GM18868 (cell line): ENCODE results near the gene RNF212.

ENCODE experiments used
- ATAC-seq: cut with Tn5 transposase; IDR thresholded peaks from one replicate; pipeline ENCODE4 v1.9.1; 2021; ENCODE audit warnings: mild to moderate bottlenecking, moderate library complexity; ENCODE audit not compliant: unreplicated experiment

Gene RNF212

GRCh38 chr4:1090465-1091440 lies 22.6 kb downstream of the RNF212 start:
- ATAC-seq: no peak

DNA sequence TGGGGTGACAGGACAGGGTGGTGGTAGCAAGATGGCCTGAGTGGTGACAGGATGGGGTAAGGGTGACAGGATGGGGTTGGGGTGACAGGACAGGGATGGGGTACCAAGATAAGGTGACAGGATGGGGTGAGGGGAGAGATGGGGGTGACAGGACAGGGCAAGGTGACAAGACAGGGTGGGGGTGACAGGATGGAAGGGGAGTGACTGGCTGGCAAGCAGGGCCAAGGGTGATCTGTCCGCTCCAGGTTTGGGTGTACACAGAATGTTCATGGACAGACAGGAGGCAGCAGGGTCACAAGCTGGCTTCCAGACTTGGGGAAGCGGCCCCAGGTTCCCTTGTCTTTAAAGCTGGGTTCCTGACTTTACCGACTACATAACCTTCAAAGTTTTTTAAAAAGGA lies 23.3 kb downstream of the RNF212 start:
- ATAC-seq: no peak

DNA sequence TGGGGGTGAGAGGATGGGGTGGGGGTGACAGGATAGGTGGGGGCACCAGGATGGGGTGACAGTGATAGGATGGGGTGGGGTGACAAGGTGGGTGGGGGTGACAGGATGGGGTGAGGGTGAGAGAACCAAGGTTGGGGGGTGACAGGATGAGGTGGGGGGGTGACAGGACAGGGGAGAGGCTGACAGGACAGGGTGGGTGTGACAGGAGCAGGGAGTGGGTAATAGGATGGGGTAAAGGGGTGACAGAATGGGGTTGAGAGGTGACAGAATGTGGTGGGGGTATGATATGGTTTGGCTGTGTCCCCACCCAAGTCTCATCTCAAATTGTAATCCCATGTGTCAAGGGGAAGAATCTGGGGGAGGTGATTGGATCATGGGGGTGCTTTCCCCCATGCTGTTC lies 26.0 kb downstream of the RNF212 start:
- ATAC-seq: no peak

GRCh38 chr4:1086011-1086410 lies 27.4 kb downstream of the RNF212 start:
- ATAC-seq: no peak

GRCh38 chr4:1085404-1085799 lies 28.0 kb downstream of the RNF212 start:
- ATAC-seq: no peak

DNA sequence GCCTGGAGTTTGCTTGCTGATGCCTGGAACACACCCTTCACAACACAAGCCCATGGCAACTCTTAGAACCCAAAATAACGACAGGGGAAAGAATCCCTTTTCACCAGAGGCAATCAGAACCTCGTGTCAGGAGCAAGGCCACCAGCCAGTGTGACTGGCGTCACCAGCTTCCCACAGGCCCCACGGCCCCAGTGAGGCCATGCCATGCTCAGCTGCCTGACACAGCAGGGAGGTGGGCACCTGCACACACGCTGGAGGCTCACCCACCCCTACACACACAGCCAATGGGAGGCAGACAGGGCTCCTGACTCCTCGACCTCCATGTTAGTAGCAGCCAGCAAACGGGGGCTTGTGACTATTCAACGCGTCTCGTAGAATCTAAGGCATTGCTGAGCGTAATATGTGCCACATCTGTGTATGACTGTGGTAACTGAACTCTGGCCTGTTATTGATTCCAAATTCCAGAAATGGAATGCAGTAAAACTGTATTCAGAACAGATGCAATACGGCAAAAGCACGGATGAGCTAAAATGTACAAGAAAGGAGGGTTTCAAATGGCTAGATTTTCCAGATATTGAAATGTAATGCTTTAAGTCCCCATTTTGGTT lies 28.5 kb downstream of the RNF212 start:
- no peak for ATAC-seq

- ATAC-seq: no peak
These were observed 29.0 kb downstream of the RNF212 start for GRCh38 chr4:1084394-1084793.

GRCh38 chr4:1082215-1083182 lies 30.9 kb downstream of the RNF212 start:
- ATAC-seq: no peak

GRCh38 chr4:1081689-1082040 lies 31.7 kb downstream of the RNF212 start:
- ATAC-seq: no peak

DNA sequence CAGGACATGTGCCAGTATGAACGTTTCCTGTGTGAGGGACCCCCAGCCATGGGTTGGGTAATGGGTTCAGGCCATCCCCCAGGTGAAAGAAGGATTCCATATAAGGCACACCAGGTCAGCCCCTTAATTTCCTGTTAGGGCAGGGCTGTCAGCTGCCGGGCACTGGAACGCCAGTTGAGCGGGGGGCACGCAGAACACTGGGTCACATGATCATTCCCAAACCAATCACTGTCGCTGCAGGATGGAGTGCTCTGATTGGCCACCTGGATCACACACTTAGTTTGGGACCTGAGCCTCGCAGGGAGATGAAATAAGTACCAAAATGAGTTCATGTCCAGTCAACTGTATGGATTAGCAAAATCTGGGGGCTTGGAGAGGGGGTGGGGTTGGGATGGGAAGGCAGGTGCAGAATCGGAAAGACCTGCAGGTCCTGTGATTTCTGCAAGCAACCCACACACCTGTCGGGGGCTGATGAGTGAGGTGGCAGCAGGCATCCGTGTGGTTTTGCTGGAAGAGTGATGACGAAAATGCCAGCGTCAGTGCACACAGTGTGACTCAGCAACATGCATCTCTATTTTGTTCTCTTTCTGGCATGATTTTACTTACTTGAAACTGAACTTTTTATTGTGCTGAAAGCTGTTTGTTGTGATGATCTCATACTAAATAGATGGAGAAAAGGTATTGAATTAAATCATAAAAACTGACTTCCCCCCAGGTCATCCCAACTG lies 32.2 kb downstream of the RNF212 start:
- ATAC-seq: no peak

DNA sequence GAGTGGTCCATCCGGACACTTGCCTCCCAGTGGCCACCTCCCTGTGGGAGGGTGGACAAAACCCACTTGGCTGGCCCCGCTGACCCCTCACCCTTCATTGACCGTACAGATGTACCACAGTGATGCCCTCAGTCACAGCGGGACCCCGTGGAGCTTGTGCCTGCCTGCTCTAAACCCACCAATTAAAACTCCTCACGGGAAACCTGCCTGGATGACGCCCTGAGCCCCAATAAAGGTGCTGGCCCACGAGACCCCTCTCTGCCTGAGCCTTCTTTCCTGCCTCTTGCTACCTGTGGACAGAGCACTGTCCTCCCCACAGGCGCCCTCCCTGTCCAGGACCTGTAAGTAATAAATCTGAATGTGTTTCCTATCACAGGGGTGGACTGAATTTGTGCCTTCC lies 32.9 kb downstream of the RNF212 start:
- ATAC-seq: no peak

DNA sequence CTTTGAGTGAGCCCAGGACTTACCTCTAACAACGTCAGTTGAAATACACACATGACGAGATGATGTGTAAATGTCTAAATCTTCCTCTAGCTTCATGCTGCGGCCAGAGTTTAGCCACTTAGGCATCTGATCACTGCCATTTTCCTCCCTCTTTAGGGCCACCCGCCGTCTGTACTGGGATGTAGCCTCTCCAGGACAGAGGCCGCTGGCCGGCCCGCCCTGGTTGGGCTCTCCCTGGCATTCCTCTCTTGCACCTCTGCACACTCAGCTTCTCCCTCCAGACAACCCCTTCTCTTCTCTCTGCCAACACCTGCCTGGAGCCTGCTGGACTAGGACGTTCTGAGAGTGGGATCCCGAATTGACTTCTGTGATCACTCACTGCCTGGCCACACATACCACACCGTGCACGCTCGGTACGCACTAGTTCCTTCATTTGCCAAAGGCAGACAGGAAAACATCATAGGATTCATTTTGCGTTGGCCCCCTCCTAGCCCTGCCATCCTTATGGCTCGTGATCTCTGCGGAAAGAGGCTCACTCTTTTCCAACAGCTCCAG lies 33.6 kb downstream of the RNF212 start:
- no peak for ATAC-seq

GRCh38 chr4:1078490-1078889 lies 34.9 kb downstream of the RNF212 start:
- no peak for ATAC-seq

DNA sequence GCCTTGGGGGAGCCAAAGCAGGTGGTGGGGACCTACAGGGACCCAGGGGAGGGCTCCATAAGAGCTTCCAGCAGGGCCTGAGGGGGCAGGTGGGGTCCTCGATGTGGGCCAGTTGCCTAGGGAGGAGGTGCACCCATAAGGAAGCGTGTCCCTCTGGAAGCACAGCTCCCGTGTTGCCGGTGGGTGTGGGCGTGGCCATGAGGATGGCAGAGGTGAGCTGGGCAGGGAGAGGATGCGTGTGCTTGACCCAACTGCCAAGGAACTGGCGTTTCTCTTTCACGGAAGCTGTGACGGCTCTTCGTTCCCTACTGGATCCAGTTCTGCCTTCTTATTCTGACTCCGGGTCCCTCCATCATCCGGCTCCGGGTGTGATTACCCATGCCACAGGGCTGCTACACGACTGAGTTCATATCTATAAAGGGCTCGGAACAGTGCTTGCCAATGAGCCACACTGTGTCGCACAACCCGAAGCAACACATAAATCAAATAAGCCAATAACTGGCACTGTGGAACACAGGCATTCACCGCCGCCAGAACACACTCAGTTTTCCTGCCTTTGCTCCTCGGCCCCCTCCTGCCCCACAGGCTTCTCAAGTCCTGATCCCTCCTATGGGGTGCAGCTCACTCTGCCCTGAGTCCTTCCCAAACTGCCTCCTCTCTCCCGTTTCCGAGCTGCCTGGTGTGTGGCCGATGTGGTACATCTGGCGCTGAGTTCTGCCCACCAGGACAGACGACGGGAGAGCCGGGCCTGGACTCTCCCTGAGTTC lies 35.5 kb downstream of the RNF212 start:
- ATAC-seq: no peak

DNA sequence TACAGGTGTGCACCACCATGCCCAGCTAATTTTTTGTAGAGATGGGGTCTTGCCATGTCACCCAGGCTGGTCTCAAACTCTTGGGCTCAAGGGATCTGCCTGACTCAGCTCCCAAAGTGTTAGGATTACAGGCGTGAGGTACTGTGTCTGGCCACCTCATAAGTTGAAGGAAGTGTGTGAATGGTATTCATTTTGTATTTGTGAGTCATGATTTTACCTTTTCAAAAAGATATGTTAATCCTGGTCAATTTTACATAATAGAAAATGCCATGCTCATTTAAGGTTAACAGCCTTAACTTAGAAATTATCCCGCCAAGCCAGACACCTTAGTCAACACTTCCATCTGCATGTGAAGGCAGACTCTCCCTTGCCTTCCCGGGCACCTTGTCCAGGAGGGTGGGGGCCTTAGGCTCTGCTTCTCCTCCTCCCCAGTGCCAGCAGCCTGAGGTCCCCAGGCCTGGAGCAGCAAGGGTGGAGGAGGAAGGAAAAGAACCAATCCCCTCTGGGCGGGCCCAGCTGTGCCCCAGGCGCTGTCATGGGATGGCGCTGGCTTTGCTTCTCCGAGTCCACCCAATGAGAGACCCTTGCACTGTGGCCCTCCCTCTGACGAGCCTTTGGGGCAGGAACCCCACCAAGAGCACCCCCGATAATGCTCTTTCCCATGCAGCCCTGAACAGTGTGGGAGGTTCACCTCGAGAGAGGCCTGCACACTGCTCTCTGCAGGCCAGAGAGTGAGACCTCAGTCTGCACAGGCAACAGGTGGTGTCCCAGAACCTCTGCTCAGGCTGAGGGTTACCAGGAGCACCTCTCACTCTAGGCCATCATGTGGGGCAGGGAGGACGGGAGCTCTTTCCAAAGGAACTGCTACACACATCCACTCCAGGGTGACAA lies 37.3 kb downstream of the RNF212 start:
- no peak for ATAC-seq

DNA sequence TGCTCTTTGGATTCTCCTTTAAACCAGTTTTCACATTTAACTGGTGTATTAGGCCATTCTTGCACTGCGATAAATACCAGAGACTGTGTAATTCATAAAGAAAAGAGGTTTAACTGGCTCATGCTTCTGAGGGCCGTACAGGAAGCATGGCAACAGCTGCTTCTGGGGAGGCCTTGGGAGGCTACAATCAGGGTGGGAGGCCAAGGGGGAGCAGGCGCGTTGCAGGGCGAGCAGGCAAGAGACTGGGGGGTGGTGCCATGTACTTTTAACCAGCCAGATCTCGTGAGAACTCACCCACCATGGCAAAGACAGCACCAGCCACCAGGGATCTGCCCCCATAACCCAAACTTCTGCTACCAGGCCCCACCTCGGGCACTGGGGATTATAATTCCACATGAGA lies 38.1 kb downstream of the RNF212 start:
- ATAC-seq: no peak

GRCh38 chr4:1074077-1074476 lies 39.3 kb downstream of the RNF212 start:
- no peak for ATAC-seq

- ATAC-seq: no peak
These were observed 40.4 kb downstream of the RNF212 start for GRCh38 chr4:1072830-1073446.
